Esophagus squamous epithelium (tissue), 5 donors: ENCODE measurements around the gene IPO8. TPM values are rescaled to one million over a fixed set of nuclear protein-coding genes. Genes with fewer than 3 reads are reported as not detected.

Experiments
- DNase-seq: peaks from one replicate; lab custom pipeline; 2025; lab: John Stamatoyannopoulos, UW
- H3K27ac ChIP-seq, 4 donors: fragments of 200-600 bp; sonication (generic); one replicate each; pipeline ENCODE4 v1.5.1; 2016 to 2019; ENCODE audit warnings: mild to moderate bottlenecking in 1 of 4
- H3K27me3 ChIP-seq, 4 donors: fragments of 200-600 bp; sonication (generic); 1 replicate in 3 of 4; 2 replicates in 1 of 4; pipeline versions ENCODE4 v1.5.1 to v1.6.0; 2017 to 2021; ENCODE audit warnings: antibody characterized with exemption in 1 of 4
- H3K36me3 ChIP-seq, 3 donors: fragments of 200-600 bp; sonication (generic); one replicate each; pipeline ENCODE4 v1.5.1; 2016 to 2019
- H3K4me1 ChIP-seq, 3 donors: fragments of 200-600 bp; sonication (generic); one replicate each; pipeline ENCODE4 v1.5.1; 2017 to 2019
- H3K4me3 ChIP-seq, 4 donors: fragments of 200-600 bp; sonication (generic); 1 replicate in 3 of 4; 2 replicates in 1 of 4; pipeline ENCODE4 v1.5.1; 2016 to 2019; ENCODE audit warnings: mild to moderate bottlenecking in 2 of 4, moderate library complexity in 1 of 4
- H3K9me3 ChIP-seq, 3 donors: fragments of 200-600 bp; sonication (generic); one replicate each; pipeline ENCODE4 v1.5.1; 2016 to 2019
- POLR2A ChIP-seq, 4 donors: fragments of 450-650 bp; IDR thresholded peaks; one replicate each; pipeline ENCODE4 v1.6.1; 2017; ENCODE audit warnings: antibody characterized with exemption in 4 of 4, mild to moderate bottlenecking in 4 of 4, moderate library complexity in 3 of 4
- WGBS, 2 donors: methylation state at CpG; one replicate each; pipeline ENCODE4 v1.1.5; 2018; 5-methylcytosine and 5-hydroxymethylcytosine counted together
- intact Hi-C: fragments of 100-400 bp; cut with DNase I; formaldehyde crosslinking; loops from one replicate; pipeline ENCODE4 v1.15.0; 2022
- total RNA-seq, 4 donors: library from RNA; depleted of rRNA; stranded (reverse); fragments of >200 nt; gene quantifications; one replicate each; pipeline ENCODE4 v1.1.0, GENCODE V29; 2016
- TF ChIP-seq, protein P1 (sequence below), 6 experiments: fragments of 450-650 bp in 4 of 6; fragments of 200-600 bp in 2 of 6; sonication (generic) in 2 of 6; IDR thresholded peaks; one replicate each; pipeline ENCODE4 v1.5.1; 2016 to 2019; ENCODE audit warnings: antibody characterized with exemption in 6 of 6, mild to moderate bottlenecking in 4 of 6, moderate library complexity in 4 of 6
- donor health status: DM: yes; HTN: yes; CAD: no.

The IPO8 gene
- total RNA-seq, 4 donors from 2014 or later: 18.0 to 31.9 (median 29.0) TPM

DNA sequence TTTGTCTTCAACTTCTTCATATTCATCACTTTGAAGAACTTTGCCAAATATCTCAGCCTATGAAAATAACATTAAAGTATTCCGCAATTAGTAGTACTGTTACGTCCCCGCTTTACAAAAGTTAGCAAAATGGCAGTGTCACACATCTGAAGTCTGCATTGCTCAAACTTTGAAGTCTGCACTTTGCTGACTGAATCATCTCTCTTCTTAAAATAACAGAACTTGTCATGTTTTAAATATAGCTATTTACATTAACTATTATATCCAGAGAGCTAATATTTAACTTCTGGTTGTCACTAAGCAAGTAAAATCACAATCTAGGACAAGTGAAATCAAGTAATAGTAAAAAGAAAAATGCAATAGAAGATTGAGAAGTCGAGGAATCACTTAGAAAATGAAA lies 34.5 kb downstream of the IPO8 start:
- no peaks in the 10 kb centered on the region for H3K27me3 ChIP-seq
- DNase-seq: no peak
- no peak overlapping the region for H3K27ac ChIP-seq
- peaks cover 5 to 85% (median 14%) of the 10 kb centered on the region in 3 donors for H3K36me3 ChIP-seq
- no peak overlapping the region for H3K4me3 ChIP-seq
- WGBS, 2 donors: 76 to 88% methylated on average over 4 of the region's 4 CpGs
- H3K9me3 ChIP-seq: no peaks in the 10 kb centered on the region
- intact Hi-C loops: no loop called here
- no peak for TF ChIP-seq POLR2A (IDR thresholded peaks at IDR 0.05)
- TF ChIP-seq, protein P1, sequence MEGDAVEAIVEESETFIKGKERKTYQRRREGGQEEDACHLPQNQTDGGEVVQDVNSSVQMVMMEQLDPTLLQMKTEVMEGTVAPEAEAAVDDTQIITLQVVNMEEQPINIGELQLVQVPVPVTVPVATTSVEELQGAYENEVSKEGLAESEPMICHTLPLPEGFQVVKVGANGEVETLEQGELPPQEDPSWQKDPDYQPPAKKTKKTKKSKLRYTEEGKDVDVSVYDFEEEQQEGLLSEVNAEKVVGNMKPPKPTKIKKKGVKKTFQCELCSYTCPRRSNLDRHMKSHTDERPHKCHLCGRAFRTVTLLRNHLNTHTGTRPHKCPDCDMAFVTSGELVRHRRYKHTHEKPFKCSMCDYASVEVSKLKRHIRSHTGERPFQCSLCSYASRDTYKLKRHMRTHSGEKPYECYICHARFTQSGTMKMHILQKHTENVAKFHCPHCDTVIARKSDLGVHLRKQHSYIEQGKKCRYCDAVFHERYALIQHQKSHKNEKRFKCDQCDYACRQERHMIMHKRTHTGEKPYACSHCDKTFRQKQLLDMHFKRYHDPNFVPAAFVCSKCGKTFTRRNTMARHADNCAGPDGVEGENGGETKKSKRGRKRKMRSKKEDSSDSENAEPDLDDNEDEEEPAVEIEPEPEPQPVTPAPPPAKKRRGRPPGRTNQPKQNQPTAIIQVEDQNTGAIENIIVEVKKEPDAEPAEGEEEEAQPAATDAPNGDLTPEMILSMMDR (IDR thresholded peaks at IDR 0.05): no peak
- H3K4me1 ChIP-seq: no peaks in the 10 kb centered on the region

DNA sequence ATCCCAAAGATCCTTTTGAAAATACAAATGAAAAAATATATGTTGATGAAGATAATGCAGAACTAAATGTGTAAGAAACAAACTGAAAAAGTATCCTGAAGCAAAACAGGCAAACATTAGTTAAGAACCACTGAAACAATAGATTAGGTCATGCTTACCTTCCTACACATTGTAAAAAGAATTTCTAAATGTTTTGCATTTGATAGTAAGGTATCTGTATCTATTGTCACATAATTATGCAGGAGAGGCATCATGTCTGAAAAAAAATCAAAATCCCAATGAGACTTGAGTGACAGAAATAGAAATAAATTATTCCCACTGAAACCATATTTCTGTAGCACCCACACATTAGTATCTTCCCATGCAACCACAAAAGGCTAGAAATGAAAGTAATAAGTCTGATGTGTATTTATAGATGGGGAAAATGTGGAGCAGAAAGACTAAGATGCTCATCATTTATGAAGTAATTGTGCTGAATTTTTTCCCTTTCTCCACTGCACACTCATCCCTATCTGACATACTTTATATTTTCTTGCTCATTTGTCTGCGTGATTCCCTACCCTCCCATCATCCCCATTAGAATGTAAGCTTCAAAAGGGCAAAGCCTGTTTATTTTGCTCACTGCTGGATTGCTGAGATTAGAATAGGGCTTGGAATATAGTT lies 43.5 kb downstream of the IPO8 start:
- no peak for DNase-seq
- no peak overlapping the region for H3K4me3 ChIP-seq
- intact Hi-C loops: no loop called here
- H3K27me3 ChIP-seq: no peaks in the 10 kb centered on the region
- H3K9me3 ChIP-seq: no peaks in the 10 kb centered on the region
- no peak overlapping the region for H3K27ac ChIP-seq
- no peaks in the 10 kb centered on the region for H3K4me1 ChIP-seq
- TF ChIP-seq, protein P1 (IDR thresholded peaks at IDR 0.05): no peak
- no peak for TF ChIP-seq POLR2A (IDR thresholded peaks at IDR 0.05)
- WGBS, 2 donors: 67 to 89% methylated on average over 1 of the region's 1 CpG
- H3K36me3 ChIP-seq: peaks cover 0 to 69% (median 4%) of the 10 kb centered on the region in 3 donors

DNA sequence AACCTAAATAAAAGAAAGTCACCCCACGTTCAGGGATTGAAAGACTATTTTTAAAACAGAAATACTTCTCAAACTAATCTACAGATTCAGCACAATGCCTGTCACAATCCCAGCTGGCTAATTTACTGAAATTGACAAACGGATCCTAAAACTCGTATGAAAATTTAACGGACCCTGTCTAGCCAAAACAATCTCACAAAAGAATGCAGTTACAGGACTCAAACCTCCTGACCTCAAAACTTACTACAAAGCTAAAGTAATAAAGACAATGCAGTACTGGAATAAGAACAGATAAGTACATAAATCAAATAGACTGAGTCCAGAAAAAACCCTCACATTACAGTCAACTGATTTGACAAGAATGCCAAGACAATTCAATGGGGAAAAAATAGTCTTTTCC lies 48.8 kb downstream of the IPO8 start:
- WGBS, 2 donors: 73 to 80% methylated on average over 4 of the region's 4 CpGs
- Histone ChIP-seq H3K27ac (no peak overlapping the region), H3K27me3 (no peaks in the 10 kb centered on the region), H3K9me3 (no peaks in the 10 kb centered on the region), H3K4me1 (no peaks in the 10 kb centered on the region), H3K36me3 (peaks cover 0 to 66% (median 4%) of the 10 kb centered on the region in 3 donors), H3K4me3 (no peak overlapping the region)
- no peak for DNase-seq
- TF ChIP-seq, protein P1 (IDR thresholded peaks at IDR 0.05): no peak
- TF ChIP-seq POLR2A (IDR thresholded peaks at IDR 0.05): no peak
- intact Hi-C loops: no loop called here

DNA sequence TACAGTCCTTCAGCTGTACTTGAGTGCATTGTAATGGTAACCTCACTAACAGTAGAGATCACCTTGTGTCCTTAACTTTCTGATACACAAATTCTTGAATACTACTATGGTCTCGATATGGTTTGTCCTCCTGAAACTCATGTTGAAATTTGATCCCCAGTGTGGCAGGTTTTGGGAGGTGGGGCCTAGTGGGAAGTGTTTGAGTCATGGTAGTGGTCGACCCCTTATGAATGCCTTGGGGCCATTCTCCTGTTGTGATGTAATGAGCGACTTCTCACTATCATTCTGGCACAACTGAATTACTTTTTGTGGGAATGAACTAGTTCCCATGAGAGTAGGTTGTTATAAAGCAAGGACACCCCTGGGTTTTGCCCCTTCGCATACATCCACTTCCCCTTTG lies 52.3 kb downstream of the IPO8 start:
- intact Hi-C loops: no loop called here
- H3K4me1 ChIP-seq: no peaks in the 10 kb centered on the region
- no peak overlapping the region for H3K4me3 ChIP-seq
- no peaks in the 10 kb centered on the region for H3K9me3 ChIP-seq
- H3K36me3 ChIP-seq: peaks cover 0 to 55% (median 0%) of the 10 kb centered on the region in 3 donors
- H3K27ac ChIP-seq: no peak overlapping the region
- DNase-seq: no peak
- H3K27me3 ChIP-seq: no peaks in the 10 kb centered on the region
- WGBS, 2 donors: 70 to 96% methylated on average over 4 of the region's 4 CpGs
- TF ChIP-seq, protein P1 (IDR thresholded peaks at IDR 0.05): no peak
- TF ChIP-seq POLR2A (IDR thresholded peaks at IDR 0.05): no peak

GRCh38 chr12:30640392-30640791 lies 55.3 kb downstream of the IPO8 start:
- Histone ChIP-seq H3K9me3 (no peaks in the 10 kb centered on the region), H3K4me3 (no peak overlapping the region), H3K36me3 (peaks cover 0 to 78% (median 0%) of the 10 kb centered on the region in 3 donors), H3K4me1 (no peaks in the 10 kb centered on the region), H3K27ac (no peak overlapping the region), H3K27me3 (no peaks in the 10 kb centered on the region)
- WGBS, 2 donors: 90 to 95% methylated on average over 2 of the region's 2 CpGs
- intact Hi-C loops: no loop called here
- DNase-seq: no peak
- TF ChIP-seq, protein P1 (IDR thresholded peaks at IDR 0.05): no peak
- TF ChIP-seq POLR2A (IDR thresholded peaks at IDR 0.05): no peak
